GM19467 (cell line): ENCODE data around the gene MYO15A.

Source experiments
- ATAC-seq: cut with Tn5 transposase; IDR thresholded peaks from one replicate; pipeline ENCODE4 v1.9.1; 2021; ENCODE audit warnings: mild to moderate bottlenecking, moderate library complexity; ENCODE audit not compliant: unreplicated experiment

MYO15A gene

DNA sequence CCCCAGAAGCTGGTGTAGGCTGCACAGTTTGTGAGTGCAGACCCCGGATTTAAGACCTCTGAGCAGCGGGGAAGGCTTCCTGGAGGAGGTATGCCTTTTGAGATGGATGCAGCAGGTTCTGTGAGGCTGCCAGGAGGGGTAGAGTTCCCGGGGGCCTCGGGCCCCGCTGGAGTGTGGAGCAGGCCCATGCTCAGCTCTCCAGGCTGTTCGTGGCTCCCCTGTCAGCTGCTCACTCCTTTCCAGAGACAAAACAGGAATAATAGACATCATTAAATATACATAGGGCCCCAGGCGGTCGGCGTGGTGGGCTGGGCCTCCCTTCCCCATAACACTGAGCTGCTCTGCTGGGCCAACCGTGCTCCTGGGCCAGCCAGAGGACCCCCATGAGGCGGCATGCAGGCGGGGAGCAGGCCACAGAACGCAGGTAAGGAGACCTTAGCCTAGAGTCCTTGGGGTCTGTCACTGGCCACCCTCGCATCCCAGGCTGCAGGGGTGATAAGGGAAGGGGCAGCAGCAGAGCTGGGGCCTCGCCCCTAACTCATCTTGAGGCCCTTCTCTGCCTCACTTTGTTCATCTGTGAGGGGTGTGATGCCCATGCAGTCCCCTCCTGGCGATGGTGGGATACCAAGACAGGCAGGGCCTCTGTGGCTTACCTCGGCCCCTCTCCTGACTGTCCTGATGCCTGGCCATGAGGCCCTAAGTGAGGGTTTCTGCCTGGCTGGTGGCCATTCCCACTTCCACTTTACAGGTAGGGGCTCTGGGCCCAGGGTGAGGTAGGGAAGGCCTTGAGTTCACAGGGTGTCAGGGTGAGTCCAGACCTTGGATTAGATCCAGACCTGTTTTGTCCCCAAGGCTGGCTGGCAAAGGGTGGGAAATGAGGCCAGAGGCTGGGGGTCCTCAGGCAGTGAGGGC, at the start of gene MYO15A:
MYO15A (plus strand) TSS at position 356 of the 912 bp plus-strand sequence. CDS start 10,045 bp downstream, outside the sequence.
- no peak for ATAC-seq

DNA sequence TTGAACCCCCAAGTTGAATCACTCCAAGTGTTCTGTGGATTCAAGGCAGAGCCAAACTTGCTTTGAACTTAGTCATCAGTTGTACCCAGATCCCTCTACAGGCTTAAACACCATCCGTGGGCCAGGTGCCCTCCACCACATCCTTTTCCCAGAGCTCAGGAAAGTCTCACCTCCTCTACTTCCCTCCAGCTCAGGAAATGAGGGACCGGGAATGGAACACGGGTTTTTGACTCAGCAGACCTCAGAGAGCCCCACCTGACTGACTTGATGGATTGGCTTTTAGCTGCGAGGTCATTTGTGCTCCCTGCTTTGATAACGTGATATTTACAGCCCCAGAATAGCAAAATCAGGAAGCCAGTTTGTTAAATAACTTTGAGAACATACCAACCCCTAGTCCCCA, 49.3 kb upstream of the MYO15A start:
- no peak for ATAC-seq

DNA sequence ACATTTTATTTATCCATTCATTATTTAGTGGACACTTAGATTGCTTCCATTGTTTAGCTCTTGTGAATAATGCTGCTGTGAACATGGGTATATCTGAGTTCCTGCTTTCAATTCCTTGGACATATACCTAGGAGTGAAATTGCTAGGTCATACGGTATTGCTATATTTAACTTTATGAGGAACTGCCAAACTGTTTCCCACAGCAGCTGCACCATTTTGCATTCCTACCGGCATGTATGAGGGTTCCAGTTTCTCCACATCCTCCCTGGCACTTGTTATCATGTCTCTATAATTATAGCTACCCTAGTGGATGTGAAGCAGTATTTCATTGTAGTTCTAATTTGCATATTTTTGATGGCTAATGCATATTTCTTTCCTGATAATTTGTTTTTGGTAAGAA, 44.5 kb upstream of the MYO15A start:
- ATAC-seq, result no peak

DNA sequence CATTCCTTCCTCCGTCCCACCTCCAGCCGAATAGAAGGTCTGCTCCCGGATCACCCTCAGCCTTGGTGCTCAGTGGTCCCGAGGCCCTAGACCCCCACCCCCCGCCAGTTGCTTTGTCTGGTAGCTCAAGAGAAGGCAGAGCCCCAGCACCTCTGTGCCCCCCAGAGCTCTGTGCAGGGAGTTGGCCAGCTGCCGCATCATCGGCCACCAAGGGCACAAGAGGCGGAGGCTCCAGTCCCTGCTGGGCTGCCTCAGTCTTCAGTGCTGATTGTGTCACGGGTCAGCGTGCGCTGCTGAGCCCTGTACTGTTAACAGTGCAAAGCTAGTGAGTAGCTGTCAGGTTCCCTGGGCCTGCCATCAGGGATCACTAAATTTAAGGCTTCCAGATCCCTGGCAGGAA, 43.0 kb upstream of the MYO15A start:
- no peak for ATAC-seq

GRCh38 chr17:18066866-18067265, 41.7 kb upstream of the MYO15A start:
- no peak for ATAC-seq

GRCh38 chr17:18069101-18069500, 39.5 kb upstream of the MYO15A start:
- no peak for ATAC-seq

DNA sequence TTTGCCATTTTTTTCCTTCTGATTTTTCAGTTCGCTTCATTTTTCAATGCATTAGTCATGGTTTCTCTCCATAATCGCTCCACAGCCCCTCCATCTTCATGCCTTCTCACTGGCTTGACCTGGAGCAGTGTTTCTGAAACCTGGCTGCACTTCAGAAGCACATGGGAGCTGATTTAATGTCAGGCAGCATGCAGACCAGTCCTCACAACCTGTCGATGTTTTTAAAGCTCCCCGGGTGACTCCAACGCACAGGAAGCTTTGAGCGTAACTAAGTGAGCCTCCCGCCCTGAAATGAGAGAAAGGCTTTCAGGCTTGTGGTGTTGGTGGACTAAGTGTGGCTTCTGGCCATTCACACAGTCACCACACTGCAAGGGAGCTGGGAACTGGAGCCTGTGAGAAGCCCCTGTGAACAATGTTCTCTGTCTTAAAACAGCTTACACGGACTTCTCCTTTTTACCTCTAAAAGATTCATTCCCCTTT, 37.7 kb upstream of the MYO15A start:
- ATAC-seq, result no peak

DNA sequence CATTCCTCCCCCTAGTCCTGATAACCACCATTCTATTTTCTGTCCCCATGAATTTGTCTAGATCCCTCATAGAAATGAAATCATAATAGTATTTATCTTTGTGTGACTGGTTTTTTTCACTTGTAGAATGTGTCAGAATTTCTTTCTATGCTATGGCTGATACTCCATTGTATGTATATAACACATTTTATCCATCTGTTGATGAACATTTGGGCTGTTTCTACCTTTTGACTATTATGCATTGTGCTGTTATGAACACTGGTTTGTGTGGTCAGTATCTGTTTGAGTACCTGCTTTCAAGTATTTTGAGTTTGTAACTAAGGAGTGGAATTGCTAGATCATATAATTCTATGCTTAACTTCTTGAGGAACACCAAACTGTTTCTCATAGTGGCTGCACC, 36.8 kb upstream of the MYO15A start:
- no peak for ATAC-seq

GRCh38 chr17:18074566-18075272, 33.8 kb upstream of the MYO15A start:
- ATAC-seq, result no peak

DNA sequence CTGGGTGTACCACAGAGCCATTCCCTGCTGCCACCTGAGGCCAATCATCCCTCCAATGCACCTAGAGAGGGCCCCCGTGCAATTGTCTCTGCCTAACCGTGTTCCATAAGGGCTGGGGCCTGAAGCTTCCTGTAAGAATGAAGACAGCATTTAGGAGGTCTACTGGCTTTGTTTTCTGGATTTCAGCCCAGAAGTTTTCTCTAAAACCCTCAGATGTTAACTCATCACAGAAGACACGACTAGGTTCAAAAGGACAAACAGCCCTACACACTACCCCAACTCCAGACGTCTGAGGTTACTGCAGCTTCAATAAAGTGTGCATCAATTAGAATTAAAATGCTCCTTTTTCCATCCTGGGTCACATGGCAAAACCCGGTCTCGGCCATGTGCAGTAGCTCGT, 31.6 kb upstream of the MYO15A start:
- ATAC-seq, result no peak

- no peak for ATAC-seq
Measured at GRCh38 chr17:18079543-18079942, 29.0 kb upstream of the MYO15A start.

DNA sequence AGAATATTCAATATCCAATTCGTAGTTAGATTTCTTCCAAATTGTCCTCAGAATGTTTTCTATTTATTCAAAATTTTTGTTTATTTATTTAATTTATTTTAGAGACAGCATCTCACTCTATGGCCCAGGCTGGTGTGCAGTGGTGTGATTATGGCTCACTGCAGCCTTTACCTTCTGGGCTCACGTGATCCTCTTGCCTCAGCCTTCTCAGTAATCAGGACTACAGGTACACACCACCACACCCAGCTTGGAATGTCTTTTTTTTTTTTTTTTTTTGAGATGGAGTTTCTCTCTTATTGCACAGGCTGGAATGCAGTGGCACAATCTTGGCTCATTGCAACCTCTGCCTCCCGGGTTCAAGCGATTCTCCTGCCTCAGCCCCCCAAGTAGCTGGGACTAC, 24.3 kb upstream of the MYO15A start:
- no peak for ATAC-seq

DNA sequence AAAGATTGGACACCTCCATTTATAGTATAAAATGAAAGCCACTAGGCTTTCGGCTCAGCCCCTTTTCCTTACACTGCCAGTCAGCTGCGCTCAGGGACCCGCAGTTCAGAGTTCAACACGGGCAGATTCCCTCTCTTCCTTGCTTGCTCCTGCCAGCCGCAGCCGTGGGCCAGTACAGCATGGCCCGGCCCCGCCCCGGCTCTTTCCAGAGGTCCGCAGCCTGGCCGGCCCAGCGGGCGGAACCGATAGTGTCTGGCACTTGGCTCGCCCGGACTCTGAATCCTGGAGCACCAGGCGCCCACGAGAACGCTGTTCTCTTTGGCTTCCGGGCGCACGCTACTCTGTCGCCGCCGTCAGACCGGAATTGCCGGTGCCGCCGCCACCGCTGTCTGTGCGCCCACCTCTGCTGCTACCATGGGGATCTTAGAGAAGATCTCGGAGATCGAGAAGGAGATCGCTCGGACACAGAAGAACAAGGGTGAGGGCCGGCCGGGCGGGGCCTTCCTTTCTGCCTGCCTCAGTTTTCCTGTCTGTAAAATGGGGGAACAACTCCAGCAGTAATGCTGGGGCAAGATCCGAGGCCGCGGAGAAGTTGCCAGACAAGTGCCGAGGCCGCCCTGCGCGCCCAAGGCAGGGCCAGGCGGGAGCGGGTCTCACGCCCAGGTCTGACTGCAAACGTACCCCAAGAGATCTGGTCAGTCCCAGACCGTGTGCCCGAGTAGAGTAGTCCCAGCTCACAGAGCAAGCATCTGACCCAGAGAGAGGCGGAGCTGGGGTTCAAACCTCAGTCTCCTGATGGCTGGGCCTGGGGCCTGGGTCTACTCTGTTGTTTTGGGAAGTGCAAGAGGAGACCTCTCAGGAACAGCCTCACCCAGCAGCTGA, 20.7 kb upstream of the MYO15A start, which contains the start of gene DRG2:
DRG2 (plus strand) TSS at position 339 of the 882 bp plus-strand sequence; CDS start at position 415, 76 bp downstream.
- peak; percentile 79 for ATAC-seq

- ATAC-seq, result no peak
Measured at GRCh38 chr17:18089613-18090012, 18.9 kb upstream of the MYO15A start.

DNA sequence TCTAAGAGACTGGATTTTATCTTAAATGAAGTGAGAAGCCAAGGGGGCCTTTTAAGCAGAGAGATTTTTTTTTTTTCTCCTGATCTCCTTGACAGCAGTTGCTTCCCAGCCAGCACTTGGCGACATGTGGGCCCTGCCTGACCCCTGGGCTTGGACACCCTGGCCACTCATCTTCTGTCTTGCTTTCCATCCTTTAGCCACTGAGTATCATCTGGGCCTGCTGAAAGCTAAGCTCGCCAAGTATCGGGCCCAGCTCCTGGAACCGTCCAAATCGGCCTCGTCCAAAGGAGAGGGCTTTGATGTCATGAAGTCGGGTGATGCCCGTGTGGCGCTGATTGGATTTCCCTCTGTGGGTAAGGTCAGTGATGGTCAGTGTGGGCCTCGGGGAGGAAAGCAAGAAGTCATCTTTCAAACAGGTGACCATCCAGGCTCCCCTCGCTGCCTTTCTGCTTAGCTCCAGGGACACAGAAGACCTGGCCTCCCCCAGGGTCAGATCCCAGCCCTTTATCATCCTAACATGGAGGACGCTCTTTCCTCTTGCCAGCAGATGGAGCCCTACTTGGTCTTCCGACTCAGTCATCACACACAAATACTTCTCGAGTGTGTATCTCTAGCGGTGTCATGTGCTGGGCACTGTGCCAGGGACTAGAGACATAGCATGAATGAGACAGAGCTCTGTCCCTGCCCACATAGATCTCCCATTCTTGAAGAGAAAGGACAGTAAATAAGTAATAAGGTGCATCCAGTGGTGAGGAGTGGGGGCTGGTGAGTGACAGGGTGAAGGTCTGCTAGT, 14.7 kb upstream of the MYO15A start:
- ATAC-seq, result no peak

DNA sequence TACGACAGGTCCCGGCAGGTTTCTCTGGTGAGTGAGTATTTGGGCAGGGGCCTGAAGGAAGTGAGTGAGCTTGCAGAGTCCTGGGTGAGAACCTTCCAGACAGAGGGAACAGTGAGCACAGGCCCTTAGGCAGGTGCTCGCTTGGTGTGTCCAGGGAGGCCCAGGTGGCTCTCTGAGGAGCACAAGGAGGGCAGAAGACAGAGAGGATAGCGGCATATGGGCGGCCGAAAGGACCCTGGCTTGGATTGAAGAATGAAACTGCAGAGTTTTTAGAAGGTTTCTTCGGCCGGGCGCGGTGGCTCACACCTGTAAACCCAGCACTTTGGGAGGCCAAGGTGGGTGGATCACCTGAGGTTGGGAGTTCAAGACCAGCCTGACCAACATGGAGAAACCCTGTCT, 14.1 kb upstream of the MYO15A start:
- no peak for ATAC-seq

DNA sequence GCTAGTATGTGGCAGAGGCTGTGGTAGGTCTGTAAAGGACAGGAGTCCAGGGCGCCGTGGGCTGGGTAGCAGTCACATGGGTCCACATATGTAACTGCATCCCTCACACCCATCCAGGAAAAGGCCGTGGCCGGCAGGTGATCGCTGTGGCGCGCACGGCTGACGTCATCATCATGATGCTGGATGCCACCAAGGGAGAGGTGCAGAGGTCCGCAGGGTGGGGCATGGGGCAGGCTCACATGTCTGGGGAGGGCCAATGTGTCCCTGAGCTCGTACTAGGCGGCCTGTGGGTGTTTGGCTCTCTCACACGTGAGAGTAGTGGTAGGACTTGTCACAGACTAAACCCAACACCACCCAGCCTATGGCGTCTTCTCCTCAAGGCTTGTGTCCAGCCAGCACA, 9.0 kb upstream of the MYO15A start:
- ATAC-seq, result no peak

DNA sequence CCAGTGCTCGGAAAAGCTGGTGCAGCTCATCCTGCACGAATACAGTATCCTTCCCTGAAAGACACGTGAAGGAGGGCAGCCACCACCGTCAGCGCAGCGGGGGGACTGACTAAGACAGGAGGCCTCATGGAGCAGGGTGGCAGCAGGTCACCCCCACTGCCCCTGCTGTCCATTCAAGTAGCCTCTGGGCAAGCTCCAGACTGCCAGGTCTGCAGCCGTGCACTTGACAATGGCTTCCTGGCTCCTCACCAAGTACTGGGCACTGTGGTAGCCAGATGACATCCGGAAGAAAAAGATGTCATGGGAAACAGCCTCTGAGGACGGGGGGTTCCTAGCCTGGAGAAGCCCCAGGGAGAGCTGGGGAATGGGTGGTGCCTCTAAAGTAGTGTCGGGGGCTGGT, 7.9 kb upstream of the MYO15A start:
- no peak for ATAC-seq

GRCh38 chr17:18101828-18102227, 6.7 kb upstream of the MYO15A start:
- ATAC-seq, result no peak

DNA sequence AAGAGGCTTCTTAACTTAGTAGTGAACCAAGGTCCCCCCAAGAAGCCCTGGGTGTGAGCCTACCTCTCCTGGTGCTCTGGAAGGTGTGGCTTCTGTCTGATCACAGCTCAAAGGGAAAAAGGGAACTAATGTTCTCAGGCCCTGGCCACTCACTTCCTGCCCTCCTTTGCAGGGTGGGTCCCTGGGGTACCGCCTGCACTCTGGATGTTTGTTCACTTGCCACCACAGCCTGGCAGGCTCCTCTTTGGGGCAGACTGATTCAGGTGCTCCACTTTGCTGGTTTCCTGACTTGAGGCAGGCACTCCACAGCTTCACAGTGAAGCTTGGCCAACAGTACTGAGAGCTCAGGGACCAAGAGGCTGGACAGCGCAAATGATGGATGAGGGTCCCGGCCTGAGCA, 5.9 kb upstream of the MYO15A start:
- ATAC-seq, result no peak
